GM12878 (cell line): ENCODE data around the gene TOM1L1. TPM values are rescaled to one million over a fixed set of nuclear protein-coding genes. Genes with fewer than 3 reads are reported as not detected.

Experiments used
- BMI1 ChIP-seq: fragments of 450-650 bp; IDR thresholded peaks from 2 replicates; pipeline ENCODE4 v1.6.1; 2016; ENCODE audit warnings: mild to moderate bottlenecking, moderate library complexity, borderline replicate concordance
- CREM ChIP-seq: IDR thresholded peaks from 2 replicates; pipeline ENCODE4 v1.6.1; 2014; ENCODE audit warnings: antibody characterized with exemption, low read depth
- GABPA ChIP-seq: IDR thresholded peaks from 2 replicates; pipeline ENCODE4 v1.6.1; 2014; ENCODE audit warnings: antibody characterized with exemption, low read depth, mild to moderate bottlenecking, inconsistent platforms
- GATAD2B ChIP-seq: fragments of 450-650 bp; conservative IDR thresholded peaks from 2 replicates; pipeline ENCODE4 v1.6.1; 2017; ENCODE audit warnings: low read depth, mild to moderate bottlenecking, moderate library complexity
- HCFC1 ChIP-seq: fragments of 150-350 bp; IDR thresholded peaks from 2 replicates; pipeline ENCODE4 v1.6.1; 2014; ENCODE audit warnings: low read length
- HDAC2 ChIP-seq: fragments of 200-600 bp; sonication (generic); IDR thresholded peaks from 2 replicates; pipeline ENCODE4 v1.6.1; 2017
- MEF2B ChIP-seq: fragments of 450-650 bp; IDR thresholded peaks from 2 replicates; pipeline ENCODE4 v1.6.1; 2018; ENCODE audit warnings: mild to moderate bottlenecking, moderate library complexity; ENCODE audit not compliant: partially characterized antibody, poor library complexity, severe bottlenecking
- NBN ChIP-seq: fragments of 450-650 bp; IDR thresholded peaks from 2 replicates; pipeline ENCODE4 v1.6.1; 2016
- NR2F1 ChIP-seq: fragments of 450-650 bp; conservative IDR thresholded peaks from 2 replicates; pipeline ENCODE4 v1.6.1; 2017; ENCODE audit warnings: mild to moderate bottlenecking
- NRF1 ChIP-seq: conservative IDR thresholded peaks from 2 replicates; pipeline ENCODE4 v1.6.1; 2011; ENCODE audit warnings: mild to moderate bottlenecking, low read depth, low read length, improper control_type of control experiment
- PAX5 ChIP-seq: IDR thresholded peaks from 2 replicates; pipeline ENCODE4 v1.6.1; 2011; ENCODE audit warnings: low read depth, low read length, borderline replicate concordance
- RUNX3 ChIP-seq: IDR thresholded peaks from 2 replicates; pipeline ENCODE4 v1.6.1; 2012; ENCODE audit warnings: low read length, inconsistent platforms
- SMAD5 ChIP-seq: IDR thresholded peaks from 2 replicates; pipeline ENCODE4 v1.6.1; 2016; ENCODE audit warnings: antibody characterized with exemption, low read depth
- SREBF2 ChIP-seq: IDR thresholded peaks from 2 replicates; pipeline ENCODE4 v1.6.1; 2012; ENCODE audit warnings: mild to moderate bottlenecking, low read length
- TAF1 ChIP-seq: IDR thresholded peaks from 2 replicates; pipeline ENCODE4 v1.6.1; 2011; ENCODE audit warnings: mild to moderate bottlenecking, low read depth, low read length, borderline replicate concordance
- YY1 ChIP-seq: IDR thresholded peaks from 2 replicates; pipeline ENCODE4 v1.6.1; 2011; ENCODE audit warnings: low read depth, mild to moderate bottlenecking, low read length
- ZNF384 ChIP-seq: IDR thresholded peaks from 2 replicates; pipeline ENCODE4 v1.6.1; 2012; ENCODE audit warnings: low read depth, mild to moderate bottlenecking, low read length, improper control_type of control experiment, borderline replicate concordance
- polyA plus RNA-seq, 11 experiments: library from polyadenylated mRNA; depleted of rRNA in 4 of 11; unstranded in 6 of 11; stranded (reverse) in 5 of 11; fragments of >200 nt; fragmentation: Nextera tagmentation in 4 of 11; fragmentation: Illumina TruSeq in 1 of 11; extraction: Ambion mirVana in 4 of 11; extraction: Trizol in 1 of 11; gene quantifications; 1 replicate in 1 of 11; 2 replicates in 10 of 11; pipeline versions ENCODE4 v1.2.1 to v1.2.3, GENCODE V29; 2011 to 2016; ENCODE audit warnings: inconsistent platforms in 2 of 11, missing spikeins in 2 of 11, low read depth in 1 of 11
- total RNA-seq, 4 experiments: library from RNA; depleted of rRNA in 3 of 4; stranded (reverse); fragments of >200 nt in 3 of 4; fragmentation: Illumina TruSeq in 1 of 4; extraction: Trizol in 1 of 4; gene quantifications; 2 replicates each; pipeline versions ENCODE4 v1.2.1 to v1.2.3, GENCODE V29; 2013 to 2021
- TF ChIP-seq, protein P1 (sequence below): fragments of 450-650 bp; IDR thresholded peaks from 2 replicates; pipeline ENCODE4 v1.6.1; 2018; ENCODE audit warnings: mild to moderate bottlenecking, low read depth, moderate library complexity; ENCODE audit not compliant: partially characterized antibody
- TF ChIP-seq, protein P2 (sequence below): fragments of 450-650 bp; IDR thresholded peaks from 2 replicates; pipeline ENCODE4 v1.6.1; 2017; ENCODE audit warnings: mild to moderate bottlenecking, moderate library complexity
- TF ChIP-seq, protein P3 (sequence below): IDR thresholded peaks from 2 replicates; pipeline ENCODE4 v1.6.1; 2012; ENCODE audit warnings: improper control_type of control experiment, low read depth, low read length; ENCODE audit not compliant: insufficient replicate concordance

The TOM1L1 gene
- total and polyA plus RNA-seq, 10 of the 15 experiments (the other 5 are each of a cell fraction or from before 2014, with no cell fraction given), result 1.9 to 8.8 (median 2.5) TPM

DNA sequence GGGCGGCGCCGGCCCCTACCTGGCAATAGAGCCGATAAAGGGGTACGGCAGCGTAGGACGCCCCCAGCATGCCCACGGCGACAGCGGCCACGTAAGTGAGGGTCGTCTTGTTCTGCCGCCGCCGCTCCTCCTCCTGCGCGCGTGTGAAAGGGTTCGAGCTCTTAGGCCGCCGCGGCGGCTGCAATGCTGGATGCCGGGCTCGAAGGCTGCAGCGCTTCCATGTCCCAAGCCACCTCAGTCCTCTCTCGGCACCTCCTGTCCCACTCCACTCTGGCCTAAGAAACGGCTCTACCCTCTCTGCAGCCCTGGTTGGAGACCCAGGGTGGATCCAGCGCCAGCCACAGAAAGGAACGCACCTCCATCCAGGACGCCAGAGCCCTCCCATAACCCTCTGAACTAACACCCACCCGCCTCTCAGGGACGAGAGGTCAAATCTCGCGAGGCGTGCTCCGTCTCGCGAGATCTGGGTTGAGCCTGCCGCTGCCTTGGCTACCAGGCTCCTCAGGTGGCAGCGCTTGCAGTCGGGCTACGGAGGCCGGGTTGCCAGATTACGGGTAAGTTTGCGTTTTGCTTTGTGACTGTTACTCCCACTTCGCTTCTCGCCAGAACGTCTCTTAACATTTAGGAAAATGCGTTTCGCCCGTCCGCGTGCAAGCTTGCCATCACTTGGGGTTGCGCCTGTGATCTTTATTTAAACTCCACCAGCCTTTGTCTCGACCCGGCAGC, 67.8 kb downstream of the TOM1L1 start, which contains the start of the genes COX11 and STXBP4 (continued):
- peak; percentile 59 for TF ChIP-seq HCFC1
- TF ChIP-seq HDAC2, result no peak
- no peak for TF ChIP-seq GABPA
- peak; percentile 89 for TF ChIP-seq BMI1
- no peak for TF ChIP-seq ZNF384
- TF ChIP-seq, protein P1, sequence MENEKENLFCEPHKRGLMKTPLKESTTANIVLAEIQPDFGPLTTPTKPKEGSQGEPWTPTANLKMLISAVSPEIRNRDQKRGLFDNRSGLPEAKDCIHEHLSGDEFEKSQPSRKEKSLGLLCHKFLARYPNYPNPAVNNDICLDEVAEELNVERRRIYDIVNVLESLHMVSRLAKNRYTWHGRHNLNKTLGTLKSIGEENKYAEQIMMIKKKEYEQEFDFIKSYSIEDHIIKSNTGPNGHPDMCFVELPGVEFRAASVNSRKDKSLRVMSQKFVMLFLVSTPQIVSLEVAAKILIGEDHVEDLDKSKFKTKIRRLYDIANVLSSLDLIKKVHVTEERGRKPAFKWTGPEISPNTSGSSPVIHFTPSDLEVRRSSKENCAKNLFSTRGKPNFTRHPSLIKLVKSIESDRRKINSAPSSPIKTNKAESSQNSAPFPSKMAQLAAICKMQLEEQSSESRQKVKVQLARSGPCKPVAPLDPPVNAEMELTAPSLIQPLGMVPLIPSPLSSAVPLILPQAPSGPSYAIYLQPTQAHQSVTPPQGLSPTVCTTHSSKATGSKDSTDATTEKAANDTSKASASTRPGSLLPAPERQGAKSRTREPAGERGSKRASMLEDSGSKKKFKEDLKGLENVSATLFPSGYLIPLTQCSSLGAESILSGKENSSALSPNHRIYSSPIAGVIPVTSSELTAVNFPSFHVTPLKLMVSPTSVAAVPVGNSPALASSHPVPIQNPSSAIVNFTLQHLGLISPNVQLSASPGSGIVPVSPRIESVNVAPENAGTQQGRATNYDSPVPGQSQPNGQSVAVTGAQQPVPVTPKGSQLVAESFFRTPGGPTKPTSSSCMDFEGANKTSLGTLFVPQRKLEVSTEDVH, result no peak
- peak; percentile 49 for TF ChIP-seq CREM
- peak; percentile 65 for TF ChIP-seq MEF2B
- TF ChIP-seq RUNX3, result no peak
- TF ChIP-seq NR2F1, result peak; percentile 25; the same call in 1 of the 2 replicates
- no peak for TF ChIP-seq NRF1
- TF ChIP-seq, protein P2, sequence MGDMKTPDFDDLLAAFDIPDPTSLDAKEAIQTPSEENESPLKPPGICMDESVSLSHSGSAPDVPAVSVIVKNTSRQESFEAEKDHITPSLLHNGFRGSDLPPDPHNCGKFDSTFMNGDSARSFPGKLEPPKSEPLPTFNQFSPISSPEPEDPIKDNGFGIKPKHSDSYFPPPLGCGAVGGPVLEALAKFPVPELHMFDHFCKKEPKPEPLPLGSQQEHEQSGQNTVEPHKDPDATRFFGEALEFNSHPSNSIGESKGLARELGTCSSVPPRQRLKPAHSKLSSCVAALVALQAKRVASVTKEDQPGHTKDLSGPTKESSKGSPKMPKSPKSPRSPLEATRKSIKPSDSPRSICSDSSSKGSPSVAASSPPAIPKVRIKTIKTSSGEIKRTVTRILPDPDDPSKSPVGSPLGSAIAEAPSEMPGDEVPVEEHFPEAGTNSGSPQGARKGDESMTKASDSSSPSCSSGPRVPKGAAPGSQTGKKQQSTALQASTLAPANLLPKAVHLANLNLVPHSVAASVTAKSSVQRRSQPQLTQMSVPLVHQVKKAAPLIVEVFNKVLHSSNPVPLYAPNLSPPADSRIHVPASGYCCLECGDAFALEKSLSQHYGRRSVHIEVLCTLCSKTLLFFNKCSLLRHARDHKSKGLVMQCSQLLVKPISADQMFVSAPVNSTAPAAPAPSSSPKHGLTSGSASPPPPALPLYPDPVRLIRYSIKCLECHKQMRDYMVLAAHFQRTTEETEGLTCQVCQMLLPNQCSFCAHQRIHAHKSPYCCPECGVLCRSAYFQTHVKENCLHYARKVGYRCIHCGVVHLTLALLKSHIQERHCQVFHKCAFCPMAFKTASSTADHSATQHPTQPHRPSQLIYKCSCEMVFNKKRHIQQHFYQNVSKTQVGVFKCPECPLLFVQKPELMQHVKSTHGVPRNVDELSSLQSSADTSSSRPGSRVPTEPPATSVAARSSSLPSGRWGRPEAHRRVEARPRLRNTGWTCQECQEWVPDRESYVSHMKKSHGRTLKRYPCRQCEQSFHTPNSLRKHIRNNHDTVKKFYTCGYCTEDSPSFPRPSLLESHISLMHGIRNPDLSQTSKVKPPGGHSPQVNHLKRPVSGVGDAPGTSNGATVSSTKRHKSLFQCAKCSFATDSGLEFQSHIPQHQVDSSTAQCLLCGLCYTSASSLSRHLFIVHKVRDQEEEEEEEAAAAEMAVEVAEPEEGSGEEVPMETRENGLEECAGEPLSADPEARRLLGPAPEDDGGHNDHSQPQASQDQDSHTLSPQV, result no peak
- TF ChIP-seq TAF1, result peak; percentile 75; the same call in 1 of the 2 replicates
- no peak for TF ChIP-seq SREBF2
- peak; percentile 64 for TF ChIP-seq SMAD5
- TF ChIP-seq PAX5, result no peak
- TF ChIP-seq NBN, result no peak; the same call in 1 of the 2 replicates
- TF ChIP-seq GATAD2B, result peak; percentile 52; the same call in 1 of the 2 replicates
- TF ChIP-seq, protein P3, sequence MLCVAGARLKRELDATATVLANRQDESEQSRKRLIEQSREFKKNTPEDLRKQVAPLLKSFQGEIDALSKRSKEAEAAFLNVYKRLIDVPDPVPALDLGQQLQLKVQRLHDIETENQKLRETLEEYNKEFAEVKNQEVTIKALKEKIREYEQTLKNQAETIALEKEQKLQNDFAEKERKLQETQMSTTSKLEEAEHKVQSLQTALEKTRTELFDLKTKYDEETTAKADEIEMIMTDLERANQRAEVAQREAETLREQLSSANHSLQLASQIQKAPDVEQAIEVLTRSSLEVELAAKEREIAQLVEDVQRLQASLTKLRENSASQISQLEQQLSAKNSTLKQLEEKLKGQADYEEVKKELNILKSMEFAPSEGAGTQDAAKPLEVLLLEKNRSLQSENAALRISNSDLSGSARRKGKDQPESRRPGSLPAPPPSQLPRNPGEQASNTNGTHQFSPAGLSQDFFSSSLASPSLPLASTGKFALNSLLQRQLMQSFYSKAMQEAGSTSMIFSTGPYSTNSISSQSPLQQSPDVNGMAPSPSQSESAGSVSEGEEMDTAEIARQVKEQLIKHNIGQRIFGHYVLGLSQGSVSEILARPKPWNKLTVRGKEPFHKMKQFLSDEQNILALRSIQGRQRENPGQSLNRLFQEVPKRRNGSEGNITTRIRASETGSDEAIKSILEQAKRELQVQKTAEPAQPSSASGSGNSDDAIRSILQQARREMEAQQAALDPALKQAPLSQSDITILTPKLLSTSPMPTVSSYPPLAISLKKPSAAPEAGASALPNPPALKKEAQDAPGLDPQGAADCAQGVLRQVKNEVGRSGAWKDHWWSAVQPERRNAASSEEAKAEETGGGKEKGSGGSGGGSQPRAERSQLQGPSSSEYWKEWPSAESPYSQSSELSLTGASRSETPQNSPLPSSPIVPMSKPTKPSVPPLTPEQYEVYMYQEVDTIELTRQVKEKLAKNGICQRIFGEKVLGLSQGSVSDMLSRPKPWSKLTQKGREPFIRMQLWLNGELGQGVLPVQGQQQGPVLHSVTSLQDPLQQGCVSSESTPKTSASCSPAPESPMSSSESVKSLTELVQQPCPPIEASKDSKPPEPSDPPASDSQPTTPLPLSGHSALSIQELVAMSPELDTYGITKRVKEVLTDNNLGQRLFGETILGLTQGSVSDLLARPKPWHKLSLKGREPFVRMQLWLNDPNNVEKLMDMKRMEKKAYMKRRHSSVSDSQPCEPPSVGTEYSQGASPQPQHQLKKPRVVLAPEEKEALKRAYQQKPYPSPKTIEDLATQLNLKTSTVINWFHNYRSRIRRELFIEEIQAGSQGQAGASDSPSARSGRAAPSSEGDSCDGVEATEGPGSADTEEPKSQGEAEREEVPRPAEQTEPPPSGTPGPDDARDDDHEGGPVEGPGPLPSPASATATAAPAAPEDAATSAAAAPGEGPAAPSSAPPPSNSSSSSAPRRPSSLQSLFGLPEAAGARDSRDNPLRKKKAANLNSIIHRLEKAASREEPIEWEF, result peak; percentile 33
- TF ChIP-seq YY1, result peak; percentile 73
